Retinal pigment epithelial cell (primary cell): ENCODE measurements around the gene PGS1.

Source experiments
- DNase-seq: peaks from one replicate; pipeline ENCODE4 v3.0.0-alpha.2; 2010; ENCODE audit warnings: low read depth
- H3K4me3 ChIP-seq: 2 replicates; pipeline ENCODE4 v1.5.1; 2011; ENCODE audit warnings: mild to moderate bottlenecking, low read length, control low read depth, moderate library complexity
- CTCF ChIP-seq: conservative IDR thresholded peaks from 2 replicates; pipeline ENCODE4 v1.5.1; 2011; ENCODE audit warnings: low read depth, low read length, control low read depth, inconsistent platforms

Gene PGS1

DNA sequence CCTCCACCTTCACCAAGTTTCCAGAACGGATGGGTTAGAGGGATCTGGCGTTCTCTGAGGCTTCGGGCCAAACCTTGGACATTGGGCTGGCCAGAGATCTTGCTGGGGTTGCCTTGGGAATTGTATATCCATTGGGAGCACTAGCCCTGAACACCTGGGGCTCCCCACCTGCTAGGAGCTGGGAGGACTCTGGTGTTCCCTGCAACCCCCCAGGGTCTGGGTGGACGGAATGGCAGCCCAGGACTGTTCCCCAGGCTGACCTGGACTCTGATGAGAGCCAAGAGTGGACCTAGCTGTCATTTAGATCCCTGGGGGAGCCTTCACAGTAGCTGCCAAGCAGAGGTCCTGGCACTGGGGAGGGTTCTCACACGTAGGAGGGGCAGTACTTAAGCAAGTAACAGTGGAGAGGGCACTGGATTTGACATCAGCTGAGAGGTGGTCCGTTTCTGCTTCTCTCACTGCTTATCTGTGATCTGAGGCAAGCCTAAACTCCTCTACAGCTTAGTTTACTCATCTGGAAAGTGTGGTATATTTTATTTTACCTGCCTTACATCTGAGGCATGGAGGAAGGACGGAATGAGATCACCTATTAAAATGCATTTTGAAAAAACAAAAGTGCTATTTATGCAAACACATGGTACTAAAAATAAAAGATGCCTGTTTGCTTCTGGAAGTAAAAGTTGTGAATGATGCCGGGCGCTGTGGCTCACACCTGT, 30.2 kb upstream of the PGS1 start:
- DNase-seq = no peak
- no peak overlapping the region for H3K4me3 ChIP-seq
- TF ChIP-seq CTCF = no peak

DNA sequence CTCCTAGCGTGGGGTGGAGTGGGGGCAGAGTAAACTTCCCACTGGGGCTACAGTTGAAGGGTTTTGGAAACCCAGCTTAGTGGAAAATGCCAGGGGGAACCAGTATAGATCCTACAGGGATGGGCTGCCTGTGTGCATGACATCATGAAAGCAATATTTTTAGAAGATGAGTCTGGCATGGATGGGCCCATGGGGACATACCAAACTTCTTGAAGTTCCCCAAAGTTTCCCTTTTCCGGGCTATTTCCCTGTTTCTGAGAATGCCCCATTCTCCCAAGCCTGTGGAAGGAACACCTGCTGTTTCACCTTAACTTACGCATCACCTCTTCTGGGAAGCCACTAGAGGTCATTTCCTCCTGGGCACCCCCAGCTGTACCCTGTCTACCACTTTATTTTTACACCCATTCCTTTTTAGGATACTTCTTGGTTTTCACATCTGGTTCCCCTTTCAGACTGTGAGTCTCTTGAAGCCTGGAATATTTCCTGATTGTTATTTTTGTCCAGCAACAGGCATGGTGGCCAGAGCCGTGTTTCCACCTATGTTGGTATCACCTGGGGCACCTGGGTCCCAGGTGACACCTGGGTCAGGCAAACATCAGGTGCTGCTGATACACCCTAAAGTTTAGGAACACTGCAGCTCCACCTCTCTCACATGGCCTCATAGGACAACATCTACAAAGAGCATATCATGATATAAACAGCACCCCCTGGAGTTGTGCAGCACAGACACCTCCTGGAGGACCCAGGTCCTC, 28.4 kb upstream of the PGS1 start:
- no peak for TF ChIP-seq CTCF
- no peak for DNase-seq
- H3K4me3 ChIP-seq = no peak overlapping the region

DNA sequence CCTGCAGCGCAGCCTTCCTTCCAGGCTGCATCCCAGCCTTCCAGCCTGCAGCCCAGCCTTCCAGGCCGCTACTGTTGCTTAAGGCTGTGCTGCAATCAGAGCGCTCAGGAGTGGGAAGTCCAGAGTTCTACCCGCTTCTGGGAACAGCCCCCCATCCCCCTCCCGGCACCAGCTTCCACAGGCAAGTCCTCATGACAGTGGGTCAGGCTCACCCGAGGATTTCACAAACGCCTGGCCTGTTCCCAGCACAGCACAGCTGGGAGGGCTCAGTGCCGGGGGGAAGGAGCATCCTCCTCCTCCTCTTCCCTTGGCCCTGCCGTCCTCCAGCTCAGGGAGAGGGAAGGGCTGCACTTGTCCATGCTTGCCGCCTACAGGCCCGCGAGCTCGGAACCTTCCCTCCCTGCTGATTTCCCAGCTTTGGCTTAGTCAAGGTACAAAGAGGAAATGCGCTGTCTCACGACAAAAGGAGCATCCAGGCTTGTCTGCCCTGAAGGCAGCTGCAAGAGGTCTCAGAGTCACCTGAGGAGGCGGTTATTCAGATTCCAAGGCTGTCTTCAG, 26.9 kb upstream of the PGS1 start:
- no peak overlapping the region for H3K4me3 ChIP-seq
- DNase-seq = no peak
- TF ChIP-seq CTCF = no peak

GRCh38 chr17:78353834-78354233, 24.6 kb upstream of the PGS1 start:
- no peak for TF ChIP-seq CTCF
- no peak for DNase-seq
- H3K4me3 ChIP-seq = no peak overlapping the region

DNA sequence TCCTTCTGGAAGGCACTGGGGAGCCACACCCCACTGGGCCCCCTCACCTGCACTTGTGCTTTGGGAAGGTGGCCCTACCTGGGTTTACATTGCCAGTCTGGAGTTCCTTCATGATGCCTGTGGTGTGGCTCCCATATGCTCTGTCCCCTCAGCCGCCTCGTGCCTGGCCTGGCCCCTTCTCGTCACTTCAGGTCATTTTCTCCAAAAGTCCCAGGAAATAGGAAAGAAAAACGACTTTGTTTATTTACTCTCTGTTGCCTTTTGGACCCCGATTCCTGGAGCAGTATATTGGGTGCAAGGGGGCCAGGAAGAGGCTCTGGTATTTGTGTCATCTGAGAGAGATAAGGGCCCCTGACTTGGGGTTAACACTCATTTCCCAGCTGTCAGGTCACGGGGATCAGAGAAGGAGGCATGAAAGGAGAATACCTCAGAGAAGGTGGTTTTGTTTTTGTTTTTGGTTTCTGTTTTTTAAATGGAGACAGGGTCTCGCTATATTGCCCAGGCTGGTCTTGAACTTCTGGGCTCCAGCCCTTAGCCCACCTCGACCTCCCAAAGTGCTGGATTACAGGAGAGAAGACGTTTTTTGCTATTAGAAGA, 23.3 kb upstream of the PGS1 start:
- no peak for TF ChIP-seq CTCF
- no peak for DNase-seq
- no peak overlapping the region for H3K4me3 ChIP-seq

GRCh38 chr17:78355701-78356100, 22.7 kb upstream of the PGS1 start:
- DNase-seq = no peak
- no peak overlapping the region for H3K4me3 ChIP-seq
- no peak for TF ChIP-seq CTCF
